Suprapubic skin (tissue), 4 donors: ENCODE measurements around the gene F8.

Experiments used
- POLR2A ChIP-seq, 2 donors: fragments of 450-650 bp; IDR thresholded peaks; one replicate each; pipeline ENCODE4 v1.6.1; 2017; ENCODE audit warnings: antibody characterized with exemption in 2 of 2, mild to moderate bottlenecking in 2 of 2, moderate library complexity in 2 of 2
- POLR2AphosphoS5 ChIP-seq, 3 donors: sonication (generic); formaldehyde crosslinking; IDR thresholded peaks; one replicate each; pipeline ENCODE4 v1.6.1; 2017; ENCODE audit warnings: antibody characterized with exemption in 3 of 3
- TF ChIP-seq, protein P1 (sequence below), 2 donors: fragments of 200-600 bp in 1 of 2; fragments of 450-650 bp in 1 of 2; sonication (generic) in 1 of 2; IDR thresholded peaks; one replicate each; pipeline ENCODE4 v1.5.1; 2016 to 2019; ENCODE audit warnings: antibody characterized with exemption in 2 of 2, mild to moderate bottlenecking in 1 of 2, moderate library complexity in 1 of 2

DNA sequence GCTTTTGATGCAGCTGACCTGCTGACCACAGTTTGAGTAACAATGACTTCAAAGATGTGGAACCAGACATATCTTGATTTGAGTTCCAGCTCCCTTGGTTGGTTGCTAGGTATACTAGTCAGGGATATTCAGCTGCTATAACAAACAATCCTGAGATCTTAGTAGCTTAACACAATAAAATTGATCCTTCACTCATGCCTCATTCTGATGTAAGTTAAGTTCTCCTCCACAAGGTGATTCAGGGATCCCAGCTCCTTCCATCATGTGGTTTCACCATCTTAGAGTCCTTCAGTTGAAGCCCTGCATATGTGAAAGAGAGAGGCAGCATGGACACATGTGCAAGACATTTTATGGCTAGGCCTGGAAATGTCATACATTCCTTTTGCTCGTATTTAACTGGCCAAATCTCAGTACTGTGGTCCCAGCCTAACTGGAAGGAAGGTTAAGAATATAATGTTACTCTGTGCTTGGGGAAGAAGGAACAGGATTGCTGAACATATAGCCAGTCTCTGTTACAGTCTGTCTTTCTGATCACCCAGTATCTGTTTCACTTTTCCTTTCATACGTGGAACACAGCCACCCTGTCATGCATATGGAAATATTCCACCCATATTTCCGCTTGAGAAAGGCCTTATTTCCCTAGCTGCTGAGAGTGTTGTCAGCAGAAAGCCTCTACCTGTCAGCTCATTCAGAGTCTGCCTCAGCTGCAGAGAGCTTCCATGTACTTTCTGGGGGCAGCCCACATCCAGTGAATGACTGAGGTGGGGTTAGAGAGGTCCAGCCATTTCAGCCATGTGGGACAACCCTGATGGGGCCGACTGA is 195.1 kb downstream of the F8 start:
- TF ChIP-seq POLR2A (IDR thresholded peaks at IDR 0.05) = no peak
- TF ChIP-seq, protein P1, sequence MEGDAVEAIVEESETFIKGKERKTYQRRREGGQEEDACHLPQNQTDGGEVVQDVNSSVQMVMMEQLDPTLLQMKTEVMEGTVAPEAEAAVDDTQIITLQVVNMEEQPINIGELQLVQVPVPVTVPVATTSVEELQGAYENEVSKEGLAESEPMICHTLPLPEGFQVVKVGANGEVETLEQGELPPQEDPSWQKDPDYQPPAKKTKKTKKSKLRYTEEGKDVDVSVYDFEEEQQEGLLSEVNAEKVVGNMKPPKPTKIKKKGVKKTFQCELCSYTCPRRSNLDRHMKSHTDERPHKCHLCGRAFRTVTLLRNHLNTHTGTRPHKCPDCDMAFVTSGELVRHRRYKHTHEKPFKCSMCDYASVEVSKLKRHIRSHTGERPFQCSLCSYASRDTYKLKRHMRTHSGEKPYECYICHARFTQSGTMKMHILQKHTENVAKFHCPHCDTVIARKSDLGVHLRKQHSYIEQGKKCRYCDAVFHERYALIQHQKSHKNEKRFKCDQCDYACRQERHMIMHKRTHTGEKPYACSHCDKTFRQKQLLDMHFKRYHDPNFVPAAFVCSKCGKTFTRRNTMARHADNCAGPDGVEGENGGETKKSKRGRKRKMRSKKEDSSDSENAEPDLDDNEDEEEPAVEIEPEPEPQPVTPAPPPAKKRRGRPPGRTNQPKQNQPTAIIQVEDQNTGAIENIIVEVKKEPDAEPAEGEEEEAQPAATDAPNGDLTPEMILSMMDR (IDR thresholded peaks at IDR 0.05) = no peak
- no peak for TF ChIP-seq POLR2AphosphoS5 (IDR thresholded peaks at IDR 0.05)
